ENCODE results near the gene OGFOD1. TPM values are rescaled to one million over a fixed set of nuclear protein-coding genes. Genes with fewer than 3 reads are reported as not detected.

OGFOD1 gene
- total RNA-seq, 1 experiment from 2014 or later: 217 TPM

DNA sequence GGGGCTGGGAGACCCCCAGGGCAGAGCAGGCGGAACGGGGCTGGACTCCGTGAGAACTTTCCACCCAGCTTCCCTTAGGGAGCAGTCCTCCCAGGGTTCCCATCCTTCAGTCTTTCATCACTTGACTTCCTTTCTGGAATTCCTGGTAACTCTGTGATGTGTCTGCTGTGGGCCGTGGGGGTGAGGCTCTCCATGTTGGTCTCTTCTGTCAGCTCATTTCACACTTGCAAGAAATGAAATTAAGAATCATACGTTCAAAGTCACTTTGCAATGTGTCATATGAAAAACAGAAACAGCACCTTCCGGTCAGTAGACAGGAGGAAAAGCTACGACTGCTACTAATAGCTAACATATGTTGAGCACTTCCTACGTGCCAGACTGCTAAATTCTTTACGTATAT lies 73.9 kb downstream of the OGFOD1 start:
- no peak for DNase-seq (ENCODE audit: low spot score)

Other genes with a start within 250 kb of the OGFOD1 start
- 172 and 175 TPM in 2 replicates for gene AMFR, start 26.0 kb upstream of the OGFOD1 start, total RNA-seq (2014; rRNA removed; shearing (Covaris generic))
- gene NUDT21, start 222 bp upstream of the OGFOD1 start, total RNA-seq (2014; rRNA removed; shearing (Covaris generic)): 177 and 191 TPM in 2 replicates
- 57.6 and 64.5 TPM in 2 replicates for gene BBS2, start 68.5 kb downstream of the OGFOD1 start, total RNA-seq (2014; rRNA removed; shearing (Covaris generic))
- gene MT4, start 113.5 kb downstream of the OGFOD1 start, total RNA-seq (2014; rRNA removed; shearing (Covaris generic)): not detected in 2 replicates
- gene MT3, start 138.0 kb downstream of the OGFOD1 start, total RNA-seq (2014; rRNA removed; shearing (Covaris generic)): not detected in 2 replicates
- gene MT2A, start 157.0 kb downstream of the OGFOD1 start, total RNA-seq (2014; rRNA removed; shearing (Covaris generic)): 137 and 184 TPM in 2 replicates
- not detected in 2 replicates for gene MT1E, start 174.2 kb downstream of the OGFOD1 start, total RNA-seq (2014; rRNA removed; shearing (Covaris generic))
- gene MT1M, start 181.1 kb downstream of the OGFOD1 start, total RNA-seq (2014; rRNA removed; shearing (Covaris generic)): not detected in 2 replicates
- gene MT1A, start 187.1 kb downstream of the OGFOD1 start, total RNA-seq (2014; rRNA removed; shearing (Covaris generic)): not detected in 2 replicates
- not detected in 2 replicates for gene MT1B, start 200.3 kb downstream of the OGFOD1 start, total RNA-seq (2014; rRNA removed; shearing (Covaris generic))
- gene MT1F, start 206.4 kb downstream of the OGFOD1 start, total RNA-seq (2014; rRNA removed; shearing (Covaris generic)): not detected in 2 replicates
- gene MT1G, start 216.5 kb downstream of the OGFOD1 start, total RNA-seq (2014; rRNA removed; shearing (Covaris generic)): not detected in 2 replicates
- not detected in 2 replicates for gene MT1H, start 218.3 kb downstream of the OGFOD1 start, total RNA-seq (2014; rRNA removed; shearing (Covaris generic))
- gene MT1X, start 230.9 kb downstream of the OGFOD1 start, total RNA-seq (2014; rRNA removed; shearing (Covaris generic)): 24.9 and 97.3 TPM in 2 replicates